UCSD-AML1 (cell line): ENCODE results near the gene SAG.
"Not testable (repeated sequence)": the region's sequence is repeated elsewhere in the genome, so short reads cannot be mapped to it uniquely, and the experiment has no call there.

ENCODE experiments used
- DNase-seq: peaks from one replicate; lab custom pipeline; 2025; ENCODE audit not compliant: unreplicated experiment; lab: John Stamatoyannopoulos, UW

Gene SAG

DNA sequence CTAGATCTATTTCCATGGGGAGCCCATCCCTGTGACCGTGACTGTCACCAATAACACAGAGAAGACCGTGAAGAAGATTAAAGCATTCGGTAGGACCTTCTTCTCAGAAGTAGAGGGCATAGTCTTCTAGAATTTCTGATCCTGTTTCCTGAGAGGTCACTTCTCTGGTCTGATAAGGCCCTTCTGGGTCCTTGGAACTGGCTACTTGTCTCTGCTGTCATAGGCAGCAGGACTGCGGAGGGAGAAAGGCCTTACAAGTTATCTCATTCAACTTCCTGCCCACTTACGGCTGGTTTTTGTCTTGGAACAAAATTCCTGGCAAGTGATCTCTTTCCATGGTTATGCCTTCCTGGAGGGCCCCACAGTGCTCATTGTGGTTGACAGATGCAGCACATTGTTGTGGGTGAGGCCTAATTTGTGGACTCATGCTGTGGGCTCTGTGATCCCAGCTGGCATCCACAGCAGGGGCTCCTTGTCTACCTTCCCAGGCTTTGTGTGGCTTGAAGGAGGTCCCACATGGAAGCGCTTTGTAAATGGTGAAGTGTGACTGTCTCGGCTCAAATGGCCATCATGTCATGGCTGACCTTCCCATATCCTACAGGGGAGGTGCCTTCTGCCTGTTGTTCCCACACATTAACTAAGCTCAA, 22.0 kb downstream of the SAG start:
- peak; percentile 61 for DNase-seq

DNA sequence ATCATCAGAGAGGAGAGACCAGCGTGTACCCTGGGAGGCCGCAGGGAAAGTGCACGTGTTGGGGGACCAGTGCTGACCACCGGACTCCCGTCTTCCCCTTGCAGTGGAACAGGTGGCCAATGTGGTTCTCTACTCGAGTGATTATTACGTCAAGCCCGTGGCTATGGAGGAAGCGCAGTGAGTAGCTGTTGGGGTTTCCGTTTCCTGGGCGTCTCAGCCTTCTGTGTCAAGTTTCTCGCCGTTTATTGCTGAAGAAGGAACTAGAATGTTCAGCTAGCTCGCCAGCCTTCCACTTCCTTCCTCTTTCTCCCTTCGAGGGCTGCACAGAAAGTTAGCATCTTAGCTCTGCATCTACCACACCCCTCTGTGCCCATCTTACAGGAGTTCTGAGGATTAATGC, 23.9 kb downstream of the SAG start:
- DNase-seq, result peak; percentile 89

DNA sequence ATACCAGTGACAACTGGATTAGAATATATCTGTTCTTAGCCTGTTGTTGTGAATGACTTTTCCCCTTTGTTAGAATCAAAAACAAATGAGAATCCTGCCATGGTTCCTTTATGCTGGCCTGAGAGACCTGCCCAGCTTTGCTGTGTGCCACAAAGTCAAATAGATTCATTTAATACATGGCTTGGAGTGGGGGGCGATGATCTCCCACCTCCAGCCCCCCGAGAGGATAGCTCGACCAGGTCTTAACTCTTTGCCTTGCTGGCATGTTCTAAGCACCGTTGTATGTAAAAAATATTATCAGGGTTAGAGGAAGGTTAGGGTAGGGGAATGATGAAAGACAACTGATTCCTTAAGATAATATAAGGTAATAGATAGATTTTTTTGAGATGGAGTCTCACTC, 24.5 kb downstream of the SAG start:
- no peak for DNase-seq

DNA sequence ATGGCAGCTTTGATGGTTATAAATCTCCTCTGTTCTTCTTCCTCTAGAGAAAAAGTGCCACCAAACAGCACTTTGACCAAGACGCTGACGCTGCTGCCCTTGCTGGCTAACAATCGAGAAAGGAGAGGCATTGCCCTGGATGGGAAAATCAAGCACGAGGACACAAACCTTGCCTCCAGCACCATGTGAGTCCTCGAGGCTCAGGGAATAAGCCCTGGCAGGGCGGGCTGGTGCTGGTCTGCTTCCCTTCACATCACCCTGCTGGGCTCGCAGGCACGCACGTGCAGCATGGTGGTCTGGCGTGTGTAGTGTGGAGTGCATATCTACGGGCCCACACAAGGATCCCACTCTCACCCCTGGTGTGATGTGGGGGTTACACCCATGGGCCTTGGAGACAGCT, 27.3 kb downstream of the SAG start:
- DNase-seq, result no peak

DNA sequence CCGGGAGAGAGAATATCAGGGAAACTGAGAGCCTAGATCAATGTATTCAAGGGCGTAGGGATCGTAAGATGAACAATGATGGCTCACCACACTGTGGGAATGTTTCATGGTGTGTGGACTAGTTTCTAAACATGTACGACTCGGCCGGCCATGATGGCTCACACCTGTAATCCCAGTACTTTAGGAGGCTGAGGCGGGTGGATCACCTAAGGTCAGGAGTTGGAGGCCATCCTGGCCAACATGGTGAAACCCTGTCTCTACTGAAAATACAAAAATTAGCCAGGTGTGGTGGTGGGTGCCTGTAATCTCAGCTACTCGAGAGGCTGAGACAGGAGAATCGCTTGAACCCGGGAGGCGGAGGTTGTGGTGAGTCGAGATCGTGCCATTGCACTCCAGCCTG, 28.5 kb downstream of the SAG start:
- DNase-seq, result not testable (repeated sequence)

DNA sequence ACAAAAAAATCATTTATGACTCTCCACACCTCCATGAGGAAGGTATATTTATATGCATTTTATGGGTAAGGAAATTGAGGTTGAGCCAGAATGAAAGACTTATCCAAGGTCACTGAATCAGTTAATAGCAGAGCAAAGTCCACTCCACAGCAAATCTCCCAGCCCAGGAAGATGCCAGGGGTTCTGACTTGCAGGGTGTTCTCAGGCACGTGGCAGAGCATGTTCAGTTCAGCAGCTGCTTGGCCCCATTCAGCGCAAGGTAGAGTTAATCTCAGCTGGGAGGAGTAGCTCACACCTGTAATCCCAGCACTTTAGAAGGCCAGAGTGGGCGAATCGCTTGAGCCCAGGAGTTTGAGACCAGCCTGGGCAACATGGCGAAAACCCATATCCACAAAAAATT, 28.9 kb downstream of the SAG start:
- DNase-seq, result no peak

DNA sequence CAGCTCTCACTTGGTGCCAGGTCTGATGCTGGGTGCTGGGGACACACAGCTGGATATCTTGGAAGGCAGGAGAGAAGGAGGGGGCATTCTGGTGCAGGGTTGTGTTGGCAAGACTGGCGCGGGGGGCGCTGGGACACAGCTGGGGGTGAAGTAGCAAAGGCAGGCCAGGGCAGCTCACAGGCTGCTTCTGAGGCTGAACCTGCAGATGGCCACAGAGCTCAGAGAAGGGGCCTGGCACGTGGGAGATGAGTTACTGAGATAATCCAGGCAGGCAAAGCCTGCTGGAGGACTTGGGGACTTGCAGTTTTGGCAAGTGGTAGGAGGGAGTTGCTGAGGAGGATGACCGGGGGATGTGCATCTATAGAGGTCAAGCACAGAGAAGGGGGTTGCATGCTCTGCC, 30.4 kb downstream of the SAG start:
- no peak for DNase-seq

DNA sequence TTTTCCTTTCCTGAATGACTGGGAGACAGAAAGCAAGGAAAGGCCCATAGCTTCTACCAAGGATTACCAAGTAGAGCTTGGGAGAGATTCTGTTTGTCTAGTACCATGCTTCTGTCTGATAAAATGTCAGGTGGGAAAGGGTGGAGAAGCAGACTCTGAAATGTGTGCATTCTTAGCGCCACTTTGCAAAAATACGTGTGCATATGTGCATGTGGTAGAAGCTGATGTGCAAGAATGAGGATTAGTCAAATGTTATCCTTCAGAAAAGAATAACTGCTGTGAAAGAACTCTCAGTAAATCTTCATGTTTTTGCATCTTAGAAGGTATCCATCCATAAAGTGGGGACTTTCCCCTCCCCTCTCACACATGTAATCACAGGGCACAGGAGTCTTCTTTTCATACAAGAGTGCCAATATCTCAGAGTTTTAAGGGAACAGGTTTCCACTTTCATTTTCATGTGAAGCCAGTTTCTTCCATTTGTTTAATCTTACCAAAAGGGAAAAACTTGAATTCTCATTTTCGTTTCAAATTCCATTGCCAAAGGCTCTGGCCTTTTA, 31.3 kb downstream of the SAG start:
- no peak for DNase-seq

DNA sequence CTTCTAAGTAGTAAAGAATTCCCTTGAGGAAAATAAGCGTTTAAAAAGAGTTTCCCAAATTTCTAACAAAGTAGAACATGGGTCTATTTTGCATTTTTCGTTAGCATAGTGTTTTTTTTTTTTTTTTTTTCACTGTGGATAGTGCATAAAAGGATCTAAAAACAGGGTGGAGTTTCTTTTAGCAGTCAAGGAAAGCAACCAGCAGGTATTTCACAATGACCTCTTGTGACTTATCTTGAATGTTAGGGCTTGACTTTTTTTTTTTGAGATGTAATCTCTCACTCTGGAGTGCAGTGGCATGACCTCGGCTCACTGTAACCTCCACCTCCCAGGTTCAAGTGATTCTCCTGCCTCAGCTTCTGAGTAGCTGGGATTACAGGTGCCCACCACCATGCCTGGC, 31.8 kb downstream of the SAG start:
- no peak for DNase-seq

DNA sequence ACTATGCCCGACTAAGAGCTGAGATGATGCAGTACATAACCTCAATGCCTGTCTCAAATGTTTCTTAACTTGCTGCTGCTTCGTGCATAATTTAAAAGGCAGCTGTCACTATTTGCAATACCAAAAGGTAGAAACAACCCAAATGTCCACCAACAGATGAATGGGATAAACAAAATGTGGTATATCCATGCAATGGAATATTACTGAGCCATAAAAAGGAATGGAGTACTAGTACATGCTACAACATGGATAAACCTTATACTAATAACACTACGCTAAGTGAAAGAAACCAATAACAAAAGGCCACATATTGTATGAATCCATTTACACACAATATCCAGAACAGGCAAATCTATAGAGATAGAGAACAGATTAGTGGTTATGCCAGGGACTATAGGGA, 33.7 kb downstream of the SAG start:
- no peak for DNase-seq

DNA sequence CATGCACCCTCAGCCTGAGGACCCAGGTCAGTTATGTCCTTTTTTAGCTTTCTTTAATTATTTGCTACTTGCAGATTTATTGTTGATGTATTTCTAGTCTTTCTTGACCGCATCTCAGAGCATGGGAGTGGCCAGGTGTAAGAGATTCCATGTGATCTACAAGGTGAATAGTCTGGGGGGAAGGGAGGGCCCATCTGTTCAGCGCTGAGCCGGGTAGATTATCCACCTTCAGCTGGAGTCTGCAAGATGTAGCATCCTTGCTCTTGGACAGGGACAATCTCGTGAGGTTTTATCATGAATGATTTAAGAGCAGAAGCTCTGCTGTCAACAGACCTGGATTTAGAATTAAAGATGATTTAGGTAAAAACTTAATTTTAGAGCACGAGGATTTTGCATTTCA, 34.7 kb downstream of the SAG start:
- no peak for DNase-seq

DNA sequence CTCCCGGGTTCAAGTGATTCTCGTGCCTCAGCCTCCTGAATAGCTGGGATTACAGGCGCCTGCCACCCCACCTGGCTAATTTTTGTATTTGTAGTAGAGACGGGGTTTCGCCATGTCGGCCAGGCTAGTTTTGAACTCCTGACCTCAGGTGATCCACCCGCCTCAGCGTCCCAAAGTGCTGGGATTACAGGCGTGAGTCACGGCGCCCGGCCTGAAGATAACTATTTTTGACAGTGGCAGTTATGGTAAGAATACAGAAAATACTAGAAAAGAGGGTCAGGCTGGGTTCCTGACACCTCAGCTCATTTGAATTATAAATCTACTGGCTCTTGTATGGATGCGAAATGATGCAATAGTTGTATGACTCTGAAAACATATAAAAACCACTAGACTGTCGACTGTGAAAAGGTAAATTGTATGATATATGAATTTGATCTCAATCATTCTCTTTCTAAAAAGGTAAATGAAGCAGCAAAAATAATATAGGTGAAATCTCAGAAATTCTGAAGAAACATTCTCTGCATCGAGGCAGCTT, 35.6 kb downstream of the SAG start:
- DNase-seq, result no peak

DNA sequence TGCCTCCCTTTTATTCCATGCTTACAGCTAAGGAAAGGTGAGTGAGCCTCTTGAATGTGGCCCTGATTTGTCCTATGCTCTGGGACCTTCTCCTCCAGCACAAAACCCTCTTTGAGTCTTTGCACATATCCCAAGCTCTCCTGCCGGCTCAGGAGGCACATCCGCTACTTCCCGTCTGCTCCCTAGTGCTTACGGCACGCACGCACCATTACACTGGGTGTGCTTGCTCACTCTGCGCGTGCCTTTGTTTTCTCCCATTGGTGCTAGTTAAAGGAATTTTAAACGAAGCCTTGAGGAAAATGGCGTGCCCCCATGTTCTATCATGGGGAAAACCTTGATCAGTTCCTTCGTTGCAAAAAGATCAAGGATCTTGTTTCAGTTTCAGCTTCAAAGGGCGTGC, 38.8 kb downstream of the SAG start:
- DNase-seq, result no peak

DNA sequence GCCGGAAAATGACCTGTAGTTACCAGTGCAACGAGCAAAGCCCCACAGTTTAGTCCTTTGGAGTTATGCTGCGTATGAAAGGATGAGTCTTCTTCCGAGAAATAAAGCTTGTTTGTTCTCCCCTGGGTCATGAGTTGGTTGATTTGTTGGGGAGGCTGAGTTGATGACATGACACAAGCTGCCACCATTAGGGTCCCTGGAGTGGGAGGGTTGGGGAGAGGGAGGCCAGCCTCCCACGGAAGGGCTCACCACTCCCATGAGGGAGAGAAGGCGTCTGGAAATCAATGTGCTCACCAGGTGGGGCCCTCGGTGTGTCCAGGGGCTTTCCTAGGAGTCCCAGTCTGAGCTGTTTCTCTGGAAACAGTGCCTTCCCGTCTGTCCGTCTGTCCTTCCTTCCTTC, 39.3 kb downstream of the SAG start:
- DNase-seq, result no peak

DNA sequence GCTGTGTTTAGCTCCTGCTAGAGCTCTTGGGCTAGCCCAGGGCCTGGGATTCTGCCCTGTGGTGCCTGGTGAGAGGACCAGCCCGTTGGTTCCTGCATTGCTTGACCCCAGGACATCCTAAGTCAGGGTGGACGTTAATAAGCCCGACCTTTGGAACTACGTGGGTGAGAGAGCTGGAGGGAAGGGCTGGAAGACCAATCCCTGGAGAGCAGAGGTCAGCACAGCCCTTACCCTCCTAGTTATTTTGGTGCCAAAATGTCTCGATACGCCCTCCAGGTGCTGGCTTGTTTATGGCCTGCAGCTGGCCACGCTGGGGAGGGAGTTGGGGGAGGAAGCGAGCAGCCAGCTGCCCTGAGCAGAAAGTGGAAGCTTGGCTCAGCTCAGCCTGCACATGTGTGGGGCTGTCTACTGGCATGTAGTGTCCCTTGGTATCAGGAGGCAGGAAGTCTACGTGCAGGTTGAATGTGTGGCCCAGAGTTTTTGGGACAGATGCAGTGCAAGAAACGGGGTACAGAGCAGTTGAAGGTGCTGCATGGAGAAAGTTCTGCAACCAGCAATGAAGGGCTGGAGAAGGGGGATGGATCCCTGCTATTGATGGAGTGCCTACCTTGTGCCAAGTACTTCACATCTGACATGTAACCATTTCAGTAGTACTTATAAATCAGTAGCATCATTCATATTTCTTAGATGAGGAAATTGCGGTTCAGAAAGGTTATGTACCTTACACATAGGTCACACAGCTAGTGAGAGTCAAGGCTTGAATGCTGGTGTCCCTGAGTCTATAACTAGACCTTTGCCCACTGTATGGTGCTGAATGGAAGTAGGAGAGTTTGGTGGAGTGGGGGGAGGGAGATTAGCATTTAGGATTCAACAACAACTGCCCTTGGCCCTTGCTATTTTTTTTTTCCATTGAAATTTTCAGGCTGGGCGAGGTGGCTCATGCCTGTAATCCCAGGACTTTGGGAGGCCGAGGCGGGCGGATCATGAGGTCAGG, 41.7 kb downstream of the SAG start:
- DNase-seq, result peak; percentile 67

DNA sequence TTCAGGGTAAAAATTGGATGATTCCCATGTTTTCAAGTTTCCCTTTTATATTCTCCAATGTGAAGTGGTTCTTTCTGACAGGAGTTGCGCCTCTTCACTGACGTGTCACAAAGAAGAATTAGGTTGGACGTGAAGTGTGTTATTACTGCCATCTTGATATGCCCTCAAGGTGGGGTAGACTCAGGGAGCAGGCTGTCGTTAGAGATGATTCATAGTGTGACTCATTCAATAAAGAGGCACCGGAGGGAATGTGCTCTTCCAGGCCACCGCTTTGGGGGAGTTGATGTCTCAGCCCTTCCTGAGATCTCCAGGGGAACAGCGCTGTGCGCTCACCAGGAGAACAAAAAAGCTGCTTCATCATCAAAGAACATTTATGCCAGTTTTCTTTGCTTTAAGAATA, 43.1 kb downstream of the SAG start:
- peak; percentile 41 for DNase-seq

DNA sequence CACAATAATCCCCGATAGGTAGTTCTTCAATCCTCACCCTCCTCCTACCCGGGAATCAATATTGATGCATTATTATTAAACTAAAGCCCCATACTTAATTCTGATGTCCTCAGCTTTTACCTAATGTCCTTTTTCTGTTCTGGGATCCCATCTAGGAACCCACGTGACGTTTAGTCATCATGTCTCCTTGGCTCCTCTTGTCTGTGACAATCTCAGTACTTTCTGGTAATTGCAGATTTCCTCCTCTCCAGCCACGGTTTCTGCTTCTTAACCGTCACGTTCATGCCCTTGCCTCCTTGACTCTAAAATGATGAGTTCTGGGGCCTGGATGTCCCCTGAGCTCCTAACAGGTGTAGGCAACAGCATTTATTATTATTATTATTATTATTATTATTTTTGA, 43.8 kb downstream of the SAG start:
- DNase-seq, result no peak

DNA sequence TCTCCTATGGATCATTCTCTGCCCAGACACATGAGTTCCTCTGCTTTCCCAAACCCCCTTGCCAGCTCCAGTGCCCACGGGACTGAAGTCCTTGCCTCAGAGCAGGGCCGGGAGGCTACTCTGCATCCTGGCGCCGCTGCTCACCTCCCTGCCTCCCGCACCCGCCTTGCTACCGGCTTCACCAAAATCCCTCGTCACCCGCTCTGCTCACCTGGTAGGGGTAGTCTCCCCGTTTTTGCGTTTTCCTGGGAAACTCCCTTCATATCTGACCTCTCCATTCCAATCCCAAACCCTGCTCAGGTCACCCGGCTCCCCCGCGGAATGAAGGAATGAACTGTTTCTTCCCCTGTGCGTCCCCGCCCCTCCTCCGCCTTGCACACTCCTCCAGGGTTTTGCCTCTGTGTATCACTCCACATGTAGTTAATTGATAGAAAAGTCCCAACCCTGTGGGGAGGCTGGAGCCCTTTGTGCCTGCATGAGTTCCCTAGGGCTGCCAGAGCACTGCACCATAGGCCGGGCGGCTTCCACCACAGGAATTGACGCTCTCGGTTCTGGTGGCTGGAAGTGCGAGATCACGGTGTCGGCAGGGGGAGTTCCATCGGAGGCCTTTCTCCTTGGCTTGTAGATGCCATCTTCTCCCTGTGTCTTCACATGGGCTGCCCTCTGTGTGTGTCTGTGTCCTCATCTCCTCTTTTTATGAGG, 44.7 kb downstream of the SAG start:
- DNase-seq, result no peak

DNA sequence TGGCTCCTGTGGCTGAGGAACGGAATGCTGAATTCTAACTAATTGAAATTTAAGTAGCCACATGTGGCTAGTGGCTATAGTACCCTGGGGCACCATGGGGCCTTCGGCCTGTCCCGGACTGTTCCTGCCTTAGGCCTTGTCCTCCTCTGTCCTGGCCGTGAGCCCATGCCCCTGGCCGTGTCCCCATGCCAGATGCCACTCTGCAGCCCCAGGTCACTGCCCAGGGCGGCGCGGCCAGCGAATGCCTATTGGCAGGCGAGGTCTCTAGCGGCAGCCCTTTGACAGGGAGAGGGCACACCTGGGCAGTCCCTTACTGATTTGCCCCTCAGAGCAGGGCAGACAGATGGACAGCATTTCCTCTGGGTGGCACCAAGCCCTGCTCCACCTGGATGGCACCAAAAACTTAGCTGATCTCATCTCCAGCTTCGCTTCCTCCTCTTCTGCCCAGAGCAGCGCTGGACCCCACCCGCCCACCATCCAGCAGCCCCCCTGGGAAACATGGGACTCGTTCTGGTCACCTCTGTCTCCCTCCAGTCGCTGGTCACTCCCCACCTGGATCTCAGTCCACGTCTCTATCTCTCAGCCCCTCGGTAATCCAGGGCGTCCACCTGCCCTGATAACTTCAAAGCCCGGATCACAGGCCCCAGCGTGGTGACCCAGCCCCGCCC, 45.6 kb downstream of the SAG start:
- no peak for DNase-seq

DNA sequence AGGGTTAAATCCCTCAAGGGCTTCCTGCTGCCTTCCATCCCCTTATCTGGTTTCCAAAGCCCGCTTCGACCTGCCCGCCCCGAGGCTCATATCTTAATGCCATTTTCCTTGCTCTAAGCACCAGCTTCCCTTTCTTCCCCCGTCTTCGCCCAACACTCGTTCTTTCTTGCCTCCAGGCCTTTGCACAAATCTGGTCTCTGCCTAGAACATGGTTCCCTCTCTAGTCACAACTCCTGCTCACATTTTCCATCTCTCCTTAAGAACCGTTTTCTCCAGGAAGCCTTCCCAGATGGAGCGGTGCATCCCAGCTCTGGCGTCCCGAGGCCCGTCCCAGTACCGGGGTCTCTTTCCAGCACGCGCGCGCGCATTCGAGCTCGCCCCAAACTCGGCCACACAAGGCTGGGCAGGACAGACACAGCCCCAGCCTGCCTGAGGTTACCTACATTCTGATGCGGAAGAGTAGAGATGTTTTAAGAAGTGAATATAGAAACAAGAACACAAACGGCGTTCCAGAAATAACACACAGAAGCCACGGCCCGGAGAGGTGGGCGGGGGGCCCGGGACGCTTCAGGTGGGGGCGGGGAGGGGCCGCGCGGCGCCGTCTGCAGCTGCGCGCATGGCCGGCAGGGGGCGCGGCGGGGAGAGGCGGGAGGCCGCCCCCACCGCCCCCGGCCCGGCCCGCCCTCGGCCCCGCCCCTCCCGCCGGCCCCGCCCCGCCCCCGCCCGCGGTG, 46.3 kb downstream of the SAG start, which contains the start of gene DGKD:
Gene DGKD, plus strand, starts transcription at position 726 of the 731 bp plus-strand sequence. CDS start 25 bp downstream, outside the sequence.
- peak; percentile 68 for DNase-seq
